ENCODE results near the gene COG2.
"Not testable (repeated sequence)": the region's sequence is repeated elsewhere in the genome, so short reads cannot be mapped to it uniquely, and the experiment has no call there.

COG2 gene

DNA sequence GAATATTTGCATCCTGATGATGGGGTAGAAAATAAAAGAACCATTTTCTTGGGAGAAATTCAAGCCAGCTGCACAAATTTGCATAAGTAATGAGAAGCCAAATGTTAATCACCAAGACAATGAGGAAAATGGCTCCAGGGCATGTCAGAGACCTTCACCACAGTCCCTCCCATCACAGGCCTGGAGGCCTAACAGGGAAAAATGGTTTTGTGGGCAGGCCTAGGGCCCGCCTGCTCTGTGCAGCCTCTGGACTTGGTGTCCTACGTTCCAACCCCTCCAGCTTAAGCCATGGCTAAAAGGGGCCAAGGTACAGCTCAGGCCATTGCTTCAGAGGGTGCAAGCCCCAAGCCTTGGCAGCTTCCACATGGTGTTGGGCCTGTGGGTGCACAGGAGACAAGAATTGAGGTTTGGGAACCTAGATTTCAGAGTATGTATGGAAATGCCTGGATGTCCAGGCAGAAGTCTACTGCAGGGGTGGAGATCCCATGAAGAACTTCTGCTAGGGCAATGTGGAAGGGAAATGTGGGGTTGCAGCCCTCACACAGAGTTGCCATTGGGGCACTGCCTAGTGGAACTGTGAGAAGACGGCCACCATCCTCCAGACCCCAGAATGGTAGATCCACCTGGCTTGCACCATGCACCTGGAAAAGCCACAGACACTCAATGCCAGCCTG lies 79.7 kb downstream of the COG2 start:
- DNase-seq = not testable (repeated sequence)

DNA sequence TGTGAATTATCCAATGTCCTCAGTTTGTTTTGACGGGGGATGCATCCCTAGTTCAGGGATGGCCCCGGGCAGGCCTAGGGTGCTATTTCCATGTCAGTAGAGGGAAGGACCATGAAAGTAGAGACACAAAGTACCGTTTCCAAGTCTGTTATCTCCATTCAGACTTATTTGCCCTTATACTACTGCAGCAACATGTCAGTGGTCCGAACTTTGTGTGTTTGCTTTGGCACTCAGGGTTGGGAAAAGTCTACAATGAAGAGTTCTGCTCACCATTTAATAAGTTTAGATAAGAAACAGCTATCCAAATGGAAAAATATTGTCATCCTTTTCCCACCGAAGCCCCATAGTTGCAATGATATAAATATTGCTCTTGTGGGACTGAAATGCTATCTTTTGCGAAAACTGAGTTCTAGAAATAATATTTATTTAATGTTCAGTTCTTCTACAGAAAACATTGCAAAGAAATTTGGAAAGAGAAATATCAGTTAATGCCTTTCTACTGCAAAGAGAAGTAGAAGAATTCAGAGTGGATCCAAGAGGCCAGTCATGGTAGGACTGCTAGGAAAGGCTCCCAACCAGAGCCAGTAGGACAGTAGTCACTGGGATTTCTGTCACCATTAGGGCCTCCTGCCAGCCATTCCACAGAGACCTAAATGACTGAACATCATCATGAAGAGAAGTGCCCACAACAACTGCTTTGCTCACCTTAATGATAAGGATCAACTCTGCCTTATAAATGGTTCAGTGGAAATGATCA lies 83.2 kb downstream of the COG2 start:
- no peak for DNase-seq

DNA sequence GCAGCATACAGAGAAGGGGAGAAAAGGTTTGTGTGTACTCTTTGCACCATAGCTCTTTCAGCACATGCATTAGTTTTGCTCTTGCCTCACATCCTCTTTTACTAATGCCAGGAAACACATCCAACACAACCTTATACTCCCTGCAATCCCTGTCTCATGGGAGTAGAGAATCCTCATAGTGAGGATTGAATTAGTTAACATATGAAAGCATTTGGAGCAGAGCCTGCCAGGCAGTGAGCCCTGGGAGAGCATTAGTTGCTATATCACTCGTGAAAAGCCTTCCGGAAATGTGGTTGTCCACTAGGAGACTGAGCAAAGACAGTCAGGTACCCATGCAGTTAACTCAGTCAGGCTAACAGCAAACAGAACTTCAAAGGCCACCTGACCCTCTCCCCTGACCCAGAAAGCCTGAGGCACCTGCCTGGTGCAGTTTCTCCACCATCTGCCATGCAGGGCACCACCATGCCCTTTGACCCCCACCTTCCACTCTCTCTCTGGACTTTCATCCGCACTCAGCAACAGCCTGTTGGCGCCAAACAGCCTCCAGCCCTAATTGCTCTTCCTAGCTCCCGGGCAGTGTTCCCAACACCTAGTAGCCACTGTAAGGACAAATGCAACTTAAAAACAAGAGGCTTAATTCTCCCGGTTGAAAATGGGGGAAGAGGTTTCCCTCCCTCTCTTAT lies 86.6 kb downstream of the COG2 start:
- DNase-seq = no peak

DNA sequence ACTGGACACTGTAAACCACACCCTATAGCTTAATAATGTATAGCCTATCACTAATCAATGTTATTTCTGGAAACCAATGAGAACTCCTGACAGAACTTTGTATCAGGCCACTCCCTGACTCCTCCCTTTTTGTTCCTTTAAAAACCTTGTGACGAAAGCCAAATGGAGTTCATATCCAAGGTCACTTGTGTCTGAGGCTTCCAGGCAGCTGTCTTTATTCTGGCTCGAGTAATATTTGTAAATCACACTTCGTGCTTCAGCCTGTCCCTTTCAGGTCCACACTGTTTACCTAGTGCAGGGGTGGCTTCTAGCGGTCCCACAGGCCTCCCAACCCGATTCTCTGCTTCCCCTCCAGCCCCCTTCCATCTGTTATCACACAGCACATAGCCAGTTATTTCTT lies 88.7 kb downstream of the COG2 start:
- no peak for DNase-seq

DNA sequence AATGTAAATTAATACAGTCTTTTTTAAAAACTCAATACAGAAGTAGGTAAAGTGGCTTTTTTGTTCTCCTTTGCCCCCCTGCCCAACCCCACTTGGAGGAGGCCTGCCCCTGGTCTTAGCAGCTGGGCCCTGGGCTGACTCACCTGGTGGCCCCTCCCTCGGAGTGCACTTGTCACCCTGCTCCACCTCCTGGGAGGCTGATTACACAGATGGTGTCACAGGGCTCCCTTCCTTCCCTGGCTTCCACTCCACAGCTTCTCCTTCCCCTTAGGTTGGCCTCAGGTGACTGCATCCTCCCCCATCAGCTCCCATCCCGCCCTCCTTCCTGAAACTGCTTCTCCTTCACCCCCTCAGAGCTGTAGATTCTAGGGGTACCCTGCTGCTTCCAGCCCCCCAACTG lies 93.2 kb downstream of the COG2 start:
- no peak for DNase-seq

DNA sequence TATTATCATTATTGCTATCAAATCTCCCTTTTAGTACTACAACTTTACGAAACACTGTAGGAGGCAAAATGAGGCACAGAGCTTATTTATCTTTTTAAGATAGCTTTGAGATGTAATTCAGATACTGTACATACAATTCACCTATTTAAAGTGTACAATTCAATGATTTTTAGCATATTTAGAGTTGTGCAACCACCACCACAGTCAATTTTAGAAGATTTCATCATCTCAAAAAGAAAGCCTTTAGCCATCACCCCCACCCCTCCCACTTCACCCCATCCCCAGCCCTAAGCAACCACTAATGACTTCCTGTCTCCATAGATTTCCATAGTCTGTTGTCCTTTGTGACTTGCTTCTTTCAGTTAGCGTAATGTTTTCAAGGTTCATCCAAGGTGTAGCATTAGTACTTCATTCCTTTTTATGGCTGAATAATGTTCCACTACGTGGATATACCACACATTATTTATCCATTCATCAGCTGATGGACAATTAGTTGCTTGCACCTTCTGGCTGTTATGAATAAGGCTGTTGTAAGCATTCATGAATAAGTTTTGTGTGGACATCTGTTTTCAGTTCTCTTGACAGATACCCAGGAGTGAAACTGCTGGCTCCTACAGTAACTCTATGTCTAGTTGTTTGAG lies 95.5 kb downstream of the COG2 start:
- DNase-seq = no peak

DNA sequence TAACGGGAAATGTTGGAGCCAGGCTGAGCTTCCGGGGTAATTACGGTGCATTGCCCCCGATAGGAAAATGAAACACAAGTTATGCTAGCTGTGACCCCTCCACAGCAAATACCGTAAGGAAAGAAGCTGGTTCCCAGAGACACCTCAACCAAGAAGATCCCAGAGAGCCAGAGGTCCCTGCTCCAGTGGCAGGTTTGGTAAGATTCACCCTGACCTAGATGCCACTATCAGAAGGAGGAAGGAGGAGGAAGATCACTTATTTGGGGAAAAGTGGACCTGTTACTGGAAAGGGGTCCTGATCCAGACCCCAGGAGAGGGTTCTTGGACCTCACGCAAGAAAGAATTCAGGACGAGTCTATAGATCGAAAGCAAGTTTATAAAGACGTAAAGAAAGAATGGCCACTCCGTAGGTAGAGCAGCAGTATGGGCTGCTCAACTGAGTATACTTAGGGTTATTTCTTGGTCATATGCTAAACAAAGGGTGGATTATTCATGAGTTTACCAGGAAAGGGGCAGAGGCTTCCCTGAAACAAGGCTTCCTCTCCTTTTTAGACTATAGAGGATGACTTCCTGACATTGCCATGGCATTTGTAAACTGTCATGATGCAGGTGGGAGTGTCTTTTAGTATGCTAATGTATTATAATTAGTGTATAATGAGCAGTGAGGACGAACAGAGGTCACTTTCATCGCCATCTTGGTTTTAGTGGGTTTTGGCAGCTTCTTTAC lies 97.4 kb downstream of the COG2 start:
- no peak for DNase-seq
